ENCODE measurements around the gene RBP2.

DNA sequence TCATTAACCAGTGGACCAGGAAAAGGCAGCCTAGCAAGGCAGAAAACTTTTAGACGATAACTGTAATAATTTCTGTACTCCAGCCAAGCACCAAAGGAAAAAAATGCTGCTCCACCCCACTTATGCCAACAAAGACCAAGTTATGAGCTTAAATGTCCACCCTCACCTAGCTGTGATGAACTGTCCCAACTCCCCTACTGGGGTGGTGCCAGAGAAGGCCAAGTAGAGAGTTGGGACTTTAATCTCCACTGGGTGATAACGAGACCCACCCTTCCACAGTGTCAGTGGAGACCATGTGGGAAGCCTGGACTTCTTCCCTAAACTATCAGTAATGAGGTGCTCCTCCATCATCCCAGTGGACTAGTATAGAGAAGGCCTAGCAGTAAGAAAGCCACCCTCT, 53.1 kb downstream of the RBP2 start:
- TF ChIP-seq ATF3 (IDR thresholded peaks at IDR 0.05): no peak
- TF ChIP-seq CTCF (IDR thresholded peaks at IDR 0.05; ENCODE audit: low read depth, low read length, missing input control): no peak
- no peak for TF ChIP-seq RAD21 (IDR thresholded peaks at IDR 0.05)
- no peak for TF ChIP-seq RXRA (IDR thresholded peaks at IDR 0.05)
